Measurements from ENCODE around the gene EXOSC7. TPM values are rescaled to one million over a fixed set of nuclear protein-coding genes. Genes with fewer than 3 reads are reported as not detected.
"Not testable (repeated sequence)": the region's sequence is repeated elsewhere in the genome, so short reads cannot be mapped to it uniquely, and the experiment has no call there.

The EXOSC7 gene
- polyA plus RNA-seq, 3 donors, result 16.8 to 23.9 (median 18.8) TPM

DNA sequence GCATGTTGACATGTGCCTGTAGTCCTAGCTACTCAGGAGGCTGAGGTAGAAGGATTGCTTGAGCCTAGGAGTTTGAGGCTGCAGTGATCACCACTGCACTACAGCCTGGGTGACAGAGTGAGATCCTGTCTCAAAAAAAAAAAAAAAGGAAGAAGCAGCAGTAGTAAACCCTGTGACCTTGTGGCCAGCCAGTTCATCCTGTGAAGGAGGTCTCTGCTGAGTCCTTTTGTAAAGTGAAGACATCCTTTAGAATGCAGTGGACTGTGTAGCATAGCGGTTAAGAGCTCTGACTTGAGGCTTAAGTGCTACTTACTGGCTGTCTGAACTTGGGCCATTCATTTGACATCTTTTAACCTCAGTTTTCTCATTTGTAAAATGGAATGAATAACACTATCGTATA, 8.3 kb downstream of the EXOSC7 start:
- Histone ChIP-seq H3K4me1 (ENCODE audit: control insufficient read depth in 1 of 2, insufficient read depth in 2 of 2, low read length in 2 of 2) (peaks cover 8 to 38% of the 10 kb centered on the region in 2 donors), H3K79me2 (ENCODE audit: insufficient read depth, low read length) (peaks cover 61% of the 10 kb centered on the region), H2AFZ (ENCODE audit: insufficient read depth, low read depth, low read length, poor library complexity, severe bottlenecking) (no peak overlapping the region), H3K9me3 (replicated peaks in 1 of 2; ENCODE audit: control insufficient read depth in 1 of 2, insufficient read depth in 1 of 2, low read length in 2 of 2) (no peaks in the 10 kb centered on the region), H3K4me2 (replicated peaks; ENCODE audit: extremely low read depth, low read length, poor library complexity, severe bottlenecking) (no peak overlapping the region), H3K27me3 (ENCODE audit: control insufficient read depth in 2 of 2, insufficient read depth in 2 of 2, low read length in 2 of 2) (no peaks in the 10 kb centered on the region), H4K20me1 (ENCODE audit: insufficient read depth, low read length) (peaks cover 39% of the 10 kb centered on the region), H3K9ac (ENCODE audit: insufficient read depth, low read length, poor library complexity, severe bottlenecking) (no peak overlapping the region), H3K27ac (ENCODE audit: low read depth in 1 of 2, low read length in 2 of 2) (no peak overlapping the region), H3K36me3 (replicated peaks in 1 of 2; ENCODE audit: control insufficient read depth in 1 of 2, insufficient read depth in 2 of 2, low read length in 2 of 2) (peaks cover 0 to 5% of the 10 kb centered on the region in 2 donors), H3K4me3 (replicated peaks in 1 of 3; ENCODE audit: low read depth in 2 of 3, low read length in 3 of 3) (no peak overlapping the region)
- Mint-ChIP-seq H3K36me3 (peaks cover 16 to 20% of the 10 kb centered on the region in 2 donors), H3K4me3 (no peak overlapping the region), H3K9me3 (no peaks in the 10 kb centered on the region), H3K27me3 (ENCODE audit: low read depth in 3 of 3) (no peaks in the 10 kb centered on the region), H3K4me1 (peaks cover 59% of the 10 kb centered on the region), H3K27ac (peak overlapping the region in 2 of 7 donors; percentile 36 to 63)
- TF ChIP-seq, protein P1, sequence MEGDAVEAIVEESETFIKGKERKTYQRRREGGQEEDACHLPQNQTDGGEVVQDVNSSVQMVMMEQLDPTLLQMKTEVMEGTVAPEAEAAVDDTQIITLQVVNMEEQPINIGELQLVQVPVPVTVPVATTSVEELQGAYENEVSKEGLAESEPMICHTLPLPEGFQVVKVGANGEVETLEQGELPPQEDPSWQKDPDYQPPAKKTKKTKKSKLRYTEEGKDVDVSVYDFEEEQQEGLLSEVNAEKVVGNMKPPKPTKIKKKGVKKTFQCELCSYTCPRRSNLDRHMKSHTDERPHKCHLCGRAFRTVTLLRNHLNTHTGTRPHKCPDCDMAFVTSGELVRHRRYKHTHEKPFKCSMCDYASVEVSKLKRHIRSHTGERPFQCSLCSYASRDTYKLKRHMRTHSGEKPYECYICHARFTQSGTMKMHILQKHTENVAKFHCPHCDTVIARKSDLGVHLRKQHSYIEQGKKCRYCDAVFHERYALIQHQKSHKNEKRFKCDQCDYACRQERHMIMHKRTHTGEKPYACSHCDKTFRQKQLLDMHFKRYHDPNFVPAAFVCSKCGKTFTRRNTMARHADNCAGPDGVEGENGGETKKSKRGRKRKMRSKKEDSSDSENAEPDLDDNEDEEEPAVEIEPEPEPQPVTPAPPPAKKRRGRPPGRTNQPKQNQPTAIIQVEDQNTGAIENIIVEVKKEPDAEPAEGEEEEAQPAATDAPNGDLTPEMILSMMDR (IDR thresholded peaks at IDR 0.05), result no peak
- DNase-seq, result peak in 1 of 3 donors; percentile 18
- intact Hi-C loops (cut with micrococcal nuclease), result no loop called here
- no CpG with 5 or more reads among the region's 2 CpGs for WGBS (ENCODE audit: insufficient coverage)

DNA sequence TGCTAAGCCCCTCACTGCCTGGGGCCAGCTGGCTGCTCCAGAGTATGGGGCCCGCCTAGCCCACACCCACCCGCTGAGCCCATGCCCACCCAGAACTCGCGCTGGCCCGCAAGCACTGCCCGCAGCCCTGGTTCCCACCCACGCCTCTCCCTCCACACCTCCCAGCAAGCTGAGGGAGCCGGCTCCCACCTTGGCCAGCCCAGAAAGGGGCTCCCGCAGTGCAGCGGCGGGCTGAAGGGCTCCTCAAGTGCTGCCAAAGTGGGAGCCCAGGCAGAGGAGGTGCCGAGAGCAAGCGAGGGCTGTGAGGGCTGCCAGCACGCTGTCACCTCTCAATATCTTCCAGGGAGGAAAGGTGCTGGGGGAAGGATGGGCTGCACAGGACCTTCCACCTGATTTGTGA, 10.3 kb downstream of the EXOSC7 start:
- Mint-ChIP-seq H3K36me3 (peaks cover 35 to 36% of the 10 kb centered on the region in 2 donors), H3K4me1 (peaks cover 43% of the 10 kb centered on the region)
- H3K27ac ChIP-seq (ENCODE audit: low read depth in 1 of 2, low read length in 2 of 2); H3K27me3 ChIP-seq (ENCODE audit: control insufficient read depth in 2 of 2, insufficient read depth in 2 of 2, low read length in 2 of 2); H3K9ac ChIP-seq (ENCODE audit: insufficient read depth, low read length, poor library complexity, severe bottlenecking); H3K4me3 Mint-ChIP-seq; intact Hi-C loops (cut with micrococcal nuclease); H3K27ac Mint-ChIP-seq; H3K4me2 ChIP-seq (replicated peaks; ENCODE audit: extremely low read depth, low read length, poor library complexity, severe bottlenecking); H3K9me3 Mint-ChIP-seq; DNase-seq; H2AFZ ChIP-seq (ENCODE audit: insufficient read depth, low read depth, low read length, poor library complexity, severe bottlenecking); H3K4me3 ChIP-seq (replicated peaks in 1 of 3; ENCODE audit: low read depth in 2 of 3, low read length in 3 of 3); H3K9me3 ChIP-seq (replicated peaks in 1 of 2; ENCODE audit: control insufficient read depth in 1 of 2, insufficient read depth in 1 of 2, low read length in 2 of 2); H3K27me3 Mint-ChIP-seq (ENCODE audit: low read depth in 3 of 3): not testable (repeated sequence)
- peaks cover 9 to 25% of the 10 kb centered on the region in 2 donors for H3K36me3 ChIP-seq (replicated peaks in 1 of 2; ENCODE audit: control insufficient read depth in 1 of 2, insufficient read depth in 2 of 2, low read length in 2 of 2)
- peaks cover 41% of the 10 kb centered on the region for H3K79me2 ChIP-seq (ENCODE audit: insufficient read depth, low read length)
- H3K4me1 ChIP-seq (ENCODE audit: control insufficient read depth in 1 of 2, insufficient read depth in 2 of 2, low read length in 2 of 2), result peaks cover 8 to 35% of the 10 kb centered on the region in 2 donors
- WGBS (ENCODE audit: insufficient coverage), result 100% methylated on average over 2 of the region's 14 CpGs
- H4K20me1 ChIP-seq (ENCODE audit: insufficient read depth, low read length), result peaks cover 39% of the 10 kb centered on the region

Measured in CD14-positive monocyte (primary cell).